KOPT-K1 (cell line): ENCODE measurements around the gene BAK1.
A peak's percentile ranks its signal among the peaks of the same experiment; 100 is the strongest.

Experiments
- H3K27ac ChIP-seq: fragments of 200-600 bp; sonication (generic); 2 replicates; pipeline ENCODE4 v1.5.1; 2016; ENCODE audit warnings: antibody characterized with exemption, mild to moderate bottlenecking, low read depth, low read length; ENCODE audit not compliant: poor library complexity, severe bottlenecking
- H3K36me3 ChIP-seq: fragments of 200-600 bp; sonication (generic); 2 replicates; pipeline ENCODE4 v1.5.1; 2017; ENCODE audit warnings: antibody characterized with exemption, mild to moderate bottlenecking, low read length, moderate library complexity; ENCODE audit not compliant: insufficient read depth
- H3K9me3 ChIP-seq: fragments of 200-600 bp; sonication (generic); 2 replicates; pipeline ENCODE4 v1.5.1; 2017; ENCODE audit warnings: antibody characterized with exemption, low read length, mild to moderate bottlenecking; ENCODE audit not compliant: insufficient read depth, poor library complexity, severe bottlenecking

BAK1 gene

DNA sequence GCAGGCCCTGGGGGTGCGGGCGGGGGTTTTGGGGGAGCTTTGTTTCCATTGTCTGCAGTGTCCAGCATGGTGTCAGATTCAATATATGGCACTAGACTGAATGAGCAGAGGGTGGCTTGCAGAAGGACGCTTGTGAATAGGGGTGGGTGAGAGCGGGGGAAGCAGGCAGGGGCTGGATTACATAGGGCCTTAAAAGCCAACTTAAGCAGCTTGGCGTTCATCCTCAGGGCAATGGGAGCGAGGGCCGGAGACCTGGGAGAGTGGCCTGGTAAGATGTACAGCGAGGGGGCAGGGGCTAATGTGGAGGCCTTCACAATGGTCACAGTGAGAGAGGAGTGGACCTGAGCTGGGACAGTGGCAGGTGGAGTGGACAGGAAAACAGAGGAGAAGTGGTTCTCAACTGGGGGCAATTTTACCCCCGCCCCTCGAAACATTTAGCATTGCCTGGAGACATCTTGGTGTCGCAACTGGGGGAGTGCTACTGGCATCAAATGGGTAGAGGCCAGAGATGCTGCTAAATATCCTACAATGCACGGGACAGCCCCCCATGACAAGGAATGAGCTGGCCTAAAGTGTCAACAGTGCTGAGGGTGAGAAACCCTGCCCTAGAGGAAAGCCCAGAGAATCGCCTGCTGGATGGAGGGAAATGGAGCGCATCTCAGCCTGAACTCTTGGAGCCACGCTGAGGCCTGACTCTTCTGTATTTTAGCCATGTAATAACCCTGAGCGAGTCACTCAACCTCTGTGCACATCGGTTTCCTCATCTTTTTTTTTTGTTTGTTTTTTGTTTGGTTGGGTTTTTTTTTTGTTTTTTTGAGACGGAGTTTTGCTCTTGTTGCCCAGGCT lies 15.1 kb upstream of the BAK1 start:
- no peak overlapping the region for H3K27ac ChIP-seq
- H3K9me3 ChIP-seq: no peaks in the 10 kb centered on the region
- H3K36me3 ChIP-seq: no peaks in the 10 kb centered on the region

DNA sequence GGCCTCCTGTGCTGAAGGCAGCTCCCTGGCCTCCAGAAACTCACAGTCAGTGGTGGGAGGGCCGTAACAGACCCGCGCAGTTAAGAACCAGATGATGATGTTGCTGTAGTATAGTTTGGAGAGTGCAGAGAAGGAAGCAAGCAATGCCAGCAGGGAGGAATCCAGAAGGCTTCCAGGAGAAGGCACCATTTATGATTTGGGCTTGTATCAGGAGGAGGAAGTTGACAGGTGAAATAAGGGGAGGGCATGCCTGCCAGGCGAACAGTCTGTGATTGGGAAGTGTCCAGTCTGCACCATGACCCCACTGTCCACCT lies 13.3 kb upstream of the BAK1 start:
- Histone ChIP-seq H3K27ac (no peak overlapping the region), H3K9me3 (no peaks in the 10 kb centered on the region), H3K36me3 (no peaks in the 10 kb centered on the region)

DNA sequence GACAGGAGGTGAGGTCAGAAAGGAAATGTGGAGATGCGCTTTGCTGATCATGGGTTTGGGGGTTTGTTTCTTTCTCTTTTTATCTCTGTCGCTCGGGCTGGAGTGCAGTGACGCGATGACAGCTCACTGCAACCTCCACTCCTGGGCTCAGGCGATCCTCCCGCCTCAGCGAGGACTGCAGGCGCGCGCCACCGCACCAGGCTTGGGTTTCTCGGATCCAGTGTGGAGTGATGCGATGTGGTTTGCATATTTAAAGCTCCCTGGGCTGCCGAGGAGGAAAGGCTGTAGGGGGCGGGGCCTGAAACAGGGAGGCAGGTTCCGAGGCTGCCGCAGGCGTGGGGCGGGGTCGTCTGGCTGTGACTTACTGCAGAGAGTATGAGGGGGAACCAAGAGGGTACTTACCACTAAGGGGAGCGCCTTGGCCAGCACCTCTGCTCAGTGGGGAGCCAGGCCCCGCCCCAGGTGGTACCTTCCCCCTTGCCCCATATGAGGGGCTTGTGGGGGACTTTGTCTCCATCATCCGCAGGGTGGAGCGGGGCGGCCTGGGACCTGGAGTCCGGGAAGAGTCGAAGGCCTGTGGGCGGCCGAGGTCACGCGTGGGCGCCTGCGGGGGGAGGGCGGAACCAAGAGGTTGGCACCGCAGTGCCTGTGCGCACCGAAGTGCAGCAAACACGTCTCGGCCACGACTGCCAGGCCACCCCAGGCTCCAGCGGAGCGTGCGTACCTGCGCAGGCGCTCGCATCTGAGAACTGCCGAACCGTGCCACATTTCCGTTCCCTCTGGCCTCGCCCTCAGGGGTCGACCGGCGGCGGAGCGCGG lies 12.7 kb upstream of the BAK1 start:
- Histone ChIP-seq H3K36me3 (no peaks in the 10 kb centered on the region), H3K9me3 (no peaks in the 10 kb centered on the region), H3K27ac (no peak overlapping the region)

DNA sequence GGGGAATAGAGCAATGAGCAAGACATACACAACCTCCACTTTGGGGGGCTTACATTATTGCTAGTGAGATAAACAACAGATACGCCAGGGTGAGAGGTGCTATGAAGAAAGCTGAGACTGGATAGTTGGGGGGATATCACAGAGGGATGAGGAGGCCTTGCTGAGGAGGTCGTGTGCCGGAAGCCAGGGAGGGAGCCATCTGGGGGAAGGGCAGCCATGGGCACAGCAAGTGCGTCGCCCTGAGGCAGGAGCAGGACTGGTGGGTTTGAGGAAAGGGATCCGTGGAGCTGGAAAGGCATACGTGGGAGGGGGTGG lies 12.2 kb upstream of the BAK1 start:
- Histone ChIP-seq H3K36me3 (no peaks in the 10 kb centered on the region), H3K9me3 (no peaks in the 10 kb centered on the region), H3K27ac (no peak overlapping the region)

DNA sequence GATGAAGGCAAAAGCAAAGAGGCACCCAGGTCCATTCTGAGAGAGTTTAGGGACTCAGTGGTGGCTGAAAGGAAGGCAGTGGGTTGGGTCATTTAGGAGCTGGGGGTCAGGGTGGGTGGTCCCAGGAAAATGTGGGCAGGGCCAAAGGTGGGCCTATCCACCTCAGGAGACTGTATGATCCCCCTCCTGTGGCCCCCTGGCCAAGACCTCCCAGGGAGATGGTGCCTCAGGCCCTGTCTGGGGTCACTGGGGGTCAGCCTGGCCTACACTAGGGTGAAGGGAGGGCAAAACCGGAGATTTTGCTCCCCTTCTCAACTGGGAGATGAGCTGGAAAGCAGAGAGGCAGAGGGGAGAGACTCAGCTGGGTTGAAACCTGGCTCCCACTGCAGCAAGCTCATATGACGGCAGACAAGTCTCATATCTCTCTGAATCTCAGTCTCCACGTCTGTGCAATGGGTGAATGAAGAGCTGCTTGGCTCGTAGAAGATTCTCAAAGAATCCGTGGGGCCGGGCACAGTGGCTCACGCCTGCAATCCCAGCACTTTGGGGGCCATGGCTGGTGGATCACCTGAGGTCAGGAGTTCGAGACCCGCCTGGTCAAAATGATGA lies 11.5 kb upstream of the BAK1 start:
- no peak overlapping the region for H3K27ac ChIP-seq
- H3K36me3 ChIP-seq: no peaks in the 10 kb centered on the region
- no peaks in the 10 kb centered on the region for H3K9me3 ChIP-seq

DNA sequence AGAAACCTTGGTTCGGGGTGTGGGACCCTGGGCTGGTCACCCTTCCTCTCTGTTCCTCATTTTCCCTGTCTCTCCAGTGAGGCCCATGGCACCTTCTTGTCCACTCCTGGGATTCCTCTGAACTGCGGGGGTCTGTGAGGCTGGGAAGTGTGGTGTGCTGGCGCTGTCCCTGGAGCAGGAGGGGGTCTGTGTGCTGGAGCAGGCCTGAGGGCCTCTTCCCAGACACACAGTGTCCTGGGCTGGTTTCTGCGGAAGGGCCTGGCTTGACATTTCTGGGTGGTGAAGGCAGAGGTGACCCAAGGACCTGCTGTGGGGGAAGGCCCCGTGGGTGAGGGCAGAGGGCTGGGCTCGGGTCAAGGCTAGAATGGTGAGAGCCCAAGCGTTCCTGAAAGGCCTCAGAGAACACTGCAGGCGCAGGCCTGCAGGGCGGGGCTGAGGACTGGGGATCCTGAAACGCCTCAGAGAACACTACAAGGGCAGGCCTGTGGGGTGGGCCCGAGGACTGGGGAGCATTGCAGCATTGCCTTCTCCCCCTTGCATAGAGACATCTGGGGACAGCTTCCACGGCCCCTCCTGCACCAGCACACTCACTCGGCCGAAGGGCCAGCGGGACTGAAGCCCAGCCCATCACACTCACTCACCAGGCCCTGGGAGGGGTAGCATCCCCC lies 10.6 kb upstream of the BAK1 start:
- H3K9me3 ChIP-seq: no peaks in the 10 kb centered on the region
- no peaks in the 10 kb centered on the region for H3K36me3 ChIP-seq
- no peak overlapping the region for H3K27ac ChIP-seq

DNA sequence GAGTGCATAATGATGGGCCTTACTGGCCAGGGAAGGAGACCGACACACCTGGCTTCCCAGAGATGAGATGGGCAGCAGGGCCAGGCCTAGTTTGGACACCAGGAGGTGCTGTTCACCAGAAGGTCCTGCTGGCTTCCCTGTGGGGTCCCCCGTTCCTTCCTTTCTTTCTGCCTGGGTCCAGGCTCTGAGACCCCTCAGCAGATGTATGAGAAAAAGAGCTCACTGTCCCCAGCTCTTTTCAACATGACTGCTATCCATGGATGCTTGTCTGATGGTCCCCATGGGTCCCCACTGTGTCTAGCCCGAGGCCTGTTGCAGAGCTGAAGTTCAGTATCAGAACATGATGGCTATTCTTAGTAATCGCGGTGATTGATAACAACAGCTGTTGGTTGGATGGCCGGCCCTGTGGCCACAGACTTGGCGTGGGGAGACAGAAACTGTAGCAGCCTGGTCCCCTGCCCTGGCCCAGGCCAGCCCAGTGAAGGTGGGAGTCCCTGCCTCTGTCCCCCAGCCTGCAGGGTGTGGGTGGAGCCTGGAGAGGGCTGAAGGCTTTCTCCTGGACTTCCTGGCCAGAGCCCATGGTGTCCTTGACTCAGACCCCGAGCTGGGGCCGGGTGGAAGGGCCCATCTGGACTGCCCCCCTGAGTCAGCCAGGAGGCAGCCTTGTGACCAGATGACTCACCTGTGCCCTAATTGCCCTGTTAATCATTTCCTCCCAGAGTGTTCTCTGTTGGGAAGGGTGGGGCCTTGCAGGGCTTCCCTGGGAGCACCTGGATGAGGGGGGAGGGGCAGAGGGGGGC lies 9.9 kb upstream of the BAK1 start:
- no peaks in the 10 kb centered on the region for H3K9me3 ChIP-seq
- no peak overlapping the region for H3K27ac ChIP-seq
- H3K36me3 ChIP-seq: no peaks in the 10 kb centered on the region

DNA sequence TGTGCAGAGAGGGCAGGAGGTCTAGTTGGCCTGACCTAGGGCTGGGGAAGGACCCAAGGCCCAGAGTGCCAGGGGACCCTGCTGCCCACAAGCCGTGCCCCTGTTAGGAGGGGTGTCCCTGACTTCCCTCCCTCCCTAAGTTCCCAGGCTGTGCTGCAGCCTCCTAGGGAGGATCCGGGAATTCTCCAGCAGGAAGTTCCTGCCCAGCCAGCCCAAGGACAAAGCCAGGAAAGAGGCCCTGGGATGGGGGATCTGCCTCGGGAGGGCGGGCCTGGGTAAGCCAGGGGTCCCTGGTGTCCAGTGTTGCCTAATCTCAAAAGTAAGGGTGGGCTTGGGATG lies 9.3 kb upstream of the BAK1 start:
- Histone ChIP-seq H3K9me3 (no peaks in the 10 kb centered on the region), H3K36me3 (no peaks in the 10 kb centered on the region), H3K27ac (no peak overlapping the region)

DNA sequence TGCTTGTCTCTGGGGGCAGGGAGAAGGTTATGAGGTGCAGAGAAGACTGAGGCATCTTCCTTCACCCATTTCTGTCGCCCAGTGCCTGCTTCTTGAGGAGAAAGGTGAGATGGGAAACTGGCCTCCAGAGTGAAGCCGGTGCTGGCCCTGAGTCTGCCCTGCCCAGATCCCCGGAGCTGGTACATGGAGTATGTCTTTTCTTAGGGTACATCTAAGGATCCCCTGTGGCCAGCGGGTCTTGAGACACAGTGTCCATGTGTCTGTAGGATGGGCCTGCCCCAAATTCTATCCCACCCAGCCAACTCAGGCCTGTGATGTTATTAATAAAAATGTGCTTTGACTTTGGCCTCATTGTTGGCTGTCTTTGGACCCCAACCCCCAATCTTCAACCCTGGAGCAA lies 8.8 kb upstream of the BAK1 start:
- H3K27ac ChIP-seq: no peak overlapping the region
- no peaks in the 10 kb centered on the region for H3K9me3 ChIP-seq
- H3K36me3 ChIP-seq: no peaks in the 10 kb centered on the region

DNA sequence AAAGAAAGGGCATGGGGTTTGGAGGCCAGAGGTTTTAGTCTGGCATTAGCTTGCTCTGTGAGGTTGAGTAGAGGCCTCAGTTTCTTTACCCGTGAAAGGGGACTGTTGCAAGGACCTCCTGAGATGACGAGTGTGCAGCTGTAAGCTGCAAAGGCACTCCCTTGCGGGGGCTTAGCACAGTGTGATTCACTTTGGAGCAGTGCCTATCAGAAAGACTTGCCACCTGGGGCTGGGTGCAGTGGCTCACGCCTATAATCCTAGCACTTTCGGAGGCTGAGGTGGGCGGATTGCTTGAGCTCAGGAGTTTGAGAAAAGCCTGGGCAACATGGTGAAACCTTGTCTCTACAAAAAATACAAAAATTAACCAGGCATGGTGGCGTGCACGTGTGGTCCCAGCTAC lies 7.5 kb upstream of the BAK1 start:
- H3K9me3 ChIP-seq: no peaks in the 10 kb centered on the region
- H3K36me3 ChIP-seq: no peaks in the 10 kb centered on the region
- no peak overlapping the region for H3K27ac ChIP-seq

DNA sequence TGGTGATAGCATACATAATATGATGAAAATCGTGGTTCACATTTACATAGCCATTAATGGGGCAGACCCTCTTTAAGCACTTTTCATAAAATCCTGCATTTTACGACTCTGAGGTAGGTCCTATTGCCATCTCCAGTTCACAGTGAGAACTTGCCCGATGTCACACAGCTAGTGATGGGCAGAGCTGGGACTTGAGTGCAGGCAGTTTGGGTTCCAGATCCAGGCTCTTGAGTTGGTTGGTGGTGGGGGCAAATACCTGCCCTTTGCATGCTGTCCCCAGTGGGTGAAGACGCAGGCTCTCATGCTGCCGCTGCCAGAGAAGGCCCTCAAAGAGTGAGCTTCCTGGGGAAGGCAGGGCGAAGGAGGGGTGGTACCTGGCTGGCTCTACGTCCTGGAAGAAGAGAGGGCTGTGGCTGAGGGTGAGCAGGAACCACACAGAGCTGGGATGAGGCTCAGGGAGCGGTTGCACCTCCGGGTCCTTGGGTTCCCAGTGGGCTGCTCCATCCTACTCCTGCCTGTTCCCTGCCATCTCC lies 6.1 kb upstream of the BAK1 start:
- H3K27ac ChIP-seq: peak overlapping the region; percentile 64
- H3K9me3 ChIP-seq: no peaks in the 10 kb centered on the region
- no peaks in the 10 kb centered on the region for H3K36me3 ChIP-seq

DNA sequence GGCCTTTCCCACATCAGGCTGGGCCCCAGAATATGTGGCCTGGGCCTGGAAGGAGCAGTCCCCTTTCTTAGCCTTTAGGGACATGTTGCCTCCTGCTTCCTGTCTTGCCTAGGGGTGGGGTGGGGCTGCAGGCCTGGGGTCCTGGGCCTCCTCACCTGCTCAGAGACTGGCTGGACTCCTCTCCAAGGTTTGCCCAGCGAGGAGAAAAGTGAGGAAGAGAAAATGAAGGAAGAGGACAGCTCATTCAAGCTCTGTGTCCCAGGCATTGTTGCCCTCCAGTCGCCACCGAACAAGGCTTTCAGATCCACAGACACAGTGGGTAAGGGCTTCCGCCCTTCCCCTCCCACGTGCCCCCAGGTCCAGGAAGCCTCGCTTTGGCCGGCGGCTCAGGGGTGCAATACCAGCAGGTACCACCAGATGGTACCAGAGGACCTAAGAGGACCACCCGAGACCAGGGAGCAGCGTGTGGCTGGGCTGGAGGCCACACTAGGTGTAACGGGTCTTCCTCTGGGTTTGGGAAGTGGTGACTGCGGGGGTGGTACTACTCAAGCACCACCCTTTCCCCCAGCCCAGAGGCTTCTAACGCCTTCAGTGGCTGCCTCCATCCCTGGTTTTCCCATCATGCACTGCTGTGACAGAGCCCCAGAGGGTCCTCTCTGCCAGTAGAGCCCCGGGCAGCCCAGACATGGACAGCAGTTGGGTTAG lies 5.5 kb upstream of the BAK1 start:
- H3K27ac ChIP-seq: peak overlapping the region; percentile 64
- no peaks in the 10 kb centered on the region for H3K36me3 ChIP-seq
- no peaks in the 10 kb centered on the region for H3K9me3 ChIP-seq

DNA sequence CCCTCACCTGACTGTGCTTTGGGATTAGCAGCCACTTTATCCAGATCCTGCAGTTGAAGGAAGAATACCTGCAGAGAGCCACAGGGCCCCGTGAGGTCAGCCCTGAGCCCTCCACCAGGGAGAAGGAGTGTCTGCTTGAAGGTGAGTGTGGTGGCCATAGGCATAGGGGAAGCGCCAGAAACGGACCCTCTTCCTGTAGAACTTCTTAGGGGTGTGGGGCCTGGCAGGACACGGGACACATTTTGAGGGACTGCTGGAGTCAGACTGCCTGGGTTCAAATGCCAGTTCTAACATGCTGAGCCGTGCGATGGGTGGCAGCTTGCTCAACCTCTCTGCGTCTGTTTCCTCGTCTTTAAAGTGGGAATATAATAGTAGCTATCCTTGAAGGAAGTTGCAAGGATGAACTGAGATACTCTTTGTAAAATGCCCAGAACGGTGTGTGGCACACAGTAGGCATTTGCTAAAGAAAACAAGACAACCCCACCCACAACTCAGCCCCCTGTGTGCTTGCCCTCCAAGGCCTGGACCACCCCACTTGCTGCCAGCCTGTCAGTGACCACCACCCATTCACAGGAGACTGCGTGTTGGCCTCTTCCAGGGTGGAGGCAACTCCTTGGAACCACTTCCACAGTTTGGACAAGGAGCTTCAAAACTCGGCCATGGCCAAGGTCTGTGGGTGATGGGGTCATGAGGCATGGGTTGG lies 4.8 kb upstream of the BAK1 start:
- Histone ChIP-seq H3K36me3 (no peaks in the 10 kb centered on the region), H3K27ac (peak overlapping the region; percentile 64), H3K9me3 (no peaks in the 10 kb centered on the region)
